GM19025 (cell line): ENCODE measurements around the gene NMNAT1.
"Not testable (repeated sequence)": the region's sequence is repeated elsewhere in the genome, so short reads cannot be mapped to it uniquely, and the experiment has no call there.

Source experiments
- ATAC-seq: cut with Tn5 transposase; IDR thresholded peaks from one replicate; pipeline ENCODE4 v1.9.1; 2021; ENCODE audit warnings: mild to moderate bottlenecking, low read depth, moderate library complexity; ENCODE audit not compliant: unreplicated experiment

Gene NMNAT1

GRCh38 chr1:9942939-9943788 is at the start of gene NMNAT1, which contains the start of gene LZIC:
Gene NMNAT1, plus strand, starts transcription at chr1:9943475. Its CDS starts 28,599 bp downstream, at chr1:9972074.
Gene LZIC, minus strand, starts transcription at chr1:9943391. Its CDS starts 6,772 bp downstream, at chr1:9936619.
- ATAC-seq, result peak; percentile 92

GRCh38 chr1:9894115-9894514 is 49.2 kb upstream of the NMNAT1 start:
- no peak for ATAC-seq

- no peak for ATAC-seq
Measured at GRCh38 chr1:9900142-9901043, 42.9 kb upstream of the NMNAT1 start.

GRCh38 chr1:9901148-9902059 is 41.9 kb upstream of the NMNAT1 start:
- no peak for ATAC-seq

- ATAC-seq, result no peak
Measured at GRCh38 chr1:9902060-9902452, 41.2 kb upstream of the NMNAT1 start.

GRCh38 chr1:9903801-9904527 is 39.3 kb upstream of the NMNAT1 start:
- no peak for ATAC-seq

GRCh38 chr1:9904596-9904995 is 38.7 kb upstream of the NMNAT1 start:
- no peak for ATAC-seq

GRCh38 chr1:9905010-9905409 is 38.3 kb upstream of the NMNAT1 start:
- ATAC-seq, result no peak

GRCh38 chr1:9906466-9906865 is 36.8 kb upstream of the NMNAT1 start:
- ATAC-seq, result no peak

GRCh38 chr1:9907441-9907840 is 35.8 kb upstream of the NMNAT1 start:
- no peak for ATAC-seq

- ATAC-seq, result no peak
Measured at GRCh38 chr1:9908871-9909233, 34.4 kb upstream of the NMNAT1 start.

GRCh38 chr1:9909234-9910046 is 33.8 kb upstream of the NMNAT1 start:
- ATAC-seq, result peak; percentile 3

GRCh38 chr1:9910076-9910422 is 33.2 kb upstream of the NMNAT1 start, which contains the start of gene CTNNBIP1:
Gene CTNNBIP1, minus strand, starts transcription at chr1:9910269. Its CDS starts 38,205 bp downstream, at chr1:9872064.
- peak; percentile 79 for ATAC-seq

GRCh38 chr1:9910423-9911178 is 32.7 kb upstream of the NMNAT1 start:
- ATAC-seq, result peak; percentile 90

- no peak for ATAC-seq
Measured at GRCh38 chr1:9912264-9912936, 30.9 kb upstream of the NMNAT1 start.

- no peak for ATAC-seq
Measured at GRCh38 chr1:9914610-9914937, 28.7 kb upstream of the NMNAT1 start.

- ATAC-seq, result no peak
Measured at GRCh38 chr1:9916452-9916851, 26.8 kb upstream of the NMNAT1 start.

- not testable (repeated sequence) for ATAC-seq
Measured at GRCh38 chr1:9917495-9917894, 25.8 kb upstream of the NMNAT1 start.
